ENCODE measurements around the gene ABCG1. TPM values are rescaled to one million over a fixed set of nuclear protein-coding genes. Genes with fewer than 3 reads are reported as not detected.

Gene ABCG1
- total RNA-seq, 1 donor from 2014 or later, result 10.2 TPM

- H3K4me1 Mint-ChIP-seq (ENCODE audit: low read depth), result peaks cover 6% of the 10 kb centered on the region
- no peak for DNase-seq (ENCODE audit: low spot score)
- no peak overlapping the region for H3K27ac Mint-ChIP-seq
- peaks cover 9% of the 10 kb centered on the region for H3K27me3 Mint-ChIP-seq (ENCODE audit: insufficient read depth)
- intact Hi-C loops (cut with micrococcal nuclease), result no loop called here
- no peaks in the 10 kb centered on the region for H3K36me3 Mint-ChIP-seq (ENCODE audit: low read depth)
- no peak overlapping the region for H3K4me3 Mint-ChIP-seq
- no peaks in the 10 kb centered on the region for H3K9me3 Mint-ChIP-seq
These were observed 93.7 kb downstream of the ABCG1 start for GRCh38 chr21:42312626-42313104.

GRCh38 chr21:42313501-42313969 lies 94.6 kb downstream of the ABCG1 start:
- Mint-ChIP-seq H3K27ac (no peak overlapping the region), H3K4me1 (ENCODE audit: low read depth) (peaks cover 6% of the 10 kb centered on the region), H3K9me3 (no peaks in the 10 kb centered on the region), H3K36me3 (ENCODE audit: low read depth) (no peaks in the 10 kb centered on the region), H3K4me3 (no peak overlapping the region), H3K27me3 (ENCODE audit: insufficient read depth) (peaks cover 6% of the 10 kb centered on the region)
- DNase-seq (ENCODE audit: low spot score), result no peak
- intact Hi-C loops (cut with micrococcal nuclease), result no loop called here

GRCh38 chr21:42314616-42315295 lies 95.8 kb downstream of the ABCG1 start:
- no peak overlapping the region for H3K27ac Mint-ChIP-seq
- H3K27me3 Mint-ChIP-seq (ENCODE audit: insufficient read depth), result peaks cover 2% of the 10 kb centered on the region
- no peaks in the 10 kb centered on the region for H3K36me3 Mint-ChIP-seq (ENCODE audit: low read depth)
- intact Hi-C loops (cut with micrococcal nuclease), result no loop called here
- H3K4me3 Mint-ChIP-seq, result no peak overlapping the region
- H3K4me1 Mint-ChIP-seq (ENCODE audit: low read depth), result no peaks in the 10 kb centered on the region
- no peak for DNase-seq (ENCODE audit: low spot score)
- H3K9me3 Mint-ChIP-seq, result no peaks in the 10 kb centered on the region

GRCh38 chr21:42315296-42315891 lies 96.5 kb downstream of the ABCG1 start, which contains the start of gene TFF3:
TSS of gene TFF3 (minus strand) at chr21:42315409. CDS start at chr21:42315374, 35 bp downstream.
- Mint-ChIP-seq H3K27me3 (ENCODE audit: insufficient read depth) (no peaks in the 10 kb centered on the region), H3K36me3 (ENCODE audit: low read depth) (no peaks in the 10 kb centered on the region), H3K9me3 (no peaks in the 10 kb centered on the region), H3K4me3 (no peak within 1 kb of the TSS), H3K27ac (no peak within 1 kb of the TSS), H3K4me1 (ENCODE audit: low read depth) (no peaks in the 10 kb centered on the region)
- DNase-seq (ENCODE audit: low spot score), result no peak
- intact Hi-C loops (cut with micrococcal nuclease), result no loop called here

- no peaks in the 10 kb centered on the region for H3K36me3 Mint-ChIP-seq (ENCODE audit: low read depth)
- no peak overlapping the region for H3K4me3 Mint-ChIP-seq
- H3K4me1 Mint-ChIP-seq (ENCODE audit: low read depth), result no peaks in the 10 kb centered on the region
- H3K9me3 Mint-ChIP-seq, result no peaks in the 10 kb centered on the region
- no peak overlapping the region for H3K27ac Mint-ChIP-seq
- DNase-seq (ENCODE audit: low spot score), result no peak
- intact Hi-C loops (cut with micrococcal nuclease), result no loop called here
- H3K27me3 Mint-ChIP-seq (ENCODE audit: insufficient read depth), result no peaks in the 10 kb centered on the region
These were observed 98.0 kb downstream of the ABCG1 start for GRCh38 chr21:42316891-42317290.

GRCh38 chr21:42317341-42317741 lies 98.4 kb downstream of the ABCG1 start:
- intact Hi-C loops (cut with micrococcal nuclease), result no loop called here
- no peak for DNase-seq (ENCODE audit: low spot score)
- H3K27me3 Mint-ChIP-seq (ENCODE audit: insufficient read depth), result no peaks in the 10 kb centered on the region
- no peaks in the 10 kb centered on the region for H3K4me1 Mint-ChIP-seq (ENCODE audit: low read depth)
- no peak overlapping the region for H3K27ac Mint-ChIP-seq
- H3K36me3 Mint-ChIP-seq (ENCODE audit: low read depth), result no peaks in the 10 kb centered on the region
- no peak overlapping the region for H3K4me3 Mint-ChIP-seq
- no peaks in the 10 kb centered on the region for H3K9me3 Mint-ChIP-seq

GRCh38 chr21:42317826-42318746 lies 99.1 kb downstream of the ABCG1 start:
- intact Hi-C loops (cut with micrococcal nuclease), result no loop called here
- Mint-ChIP-seq H3K36me3 (ENCODE audit: low read depth) (no peaks in the 10 kb centered on the region), H3K27me3 (ENCODE audit: insufficient read depth) (peaks cover 3% of the 10 kb centered on the region), H3K4me3 (no peak overlapping the region), H3K4me1 (ENCODE audit: low read depth) (no peaks in the 10 kb centered on the region), H3K27ac (no peak overlapping the region), H3K9me3 (no peaks in the 10 kb centered on the region)
- DNase-seq (ENCODE audit: low spot score), result no peak

GRCh38 chr21:42319376-42319775 lies 100.4 kb downstream of the ABCG1 start:
- intact Hi-C loops (cut with micrococcal nuclease), result no loop called here

GRCh38 chr21:42319851-42320572 lies 101.1 kb downstream of the ABCG1 start:
- Mint-ChIP-seq H3K9me3 (no peaks in the 10 kb centered on the region), H3K27me3 (ENCODE audit: insufficient read depth) (peaks cover 15% of the 10 kb centered on the region), H3K27ac (no peak overlapping the region), H3K4me3 (no peak overlapping the region), H3K4me1 (ENCODE audit: low read depth) (no peaks in the 10 kb centered on the region), H3K36me3 (ENCODE audit: low read depth) (no peaks in the 10 kb centered on the region)
- DNase-seq (ENCODE audit: low spot score), result no peak
- intact Hi-C loops (cut with micrococcal nuclease), result no loop called here

More at GRCh38 chr21:42319376-42319775, 100.4 kb downstream of the ABCG1 start:
- Mint-ChIP-seq H3K27ac (no peak overlapping the region), H3K9me3 (no peaks in the 10 kb centered on the region), H3K27me3 (ENCODE audit: insufficient read depth) (peaks cover 10% of the 10 kb centered on the region), H3K36me3 (ENCODE audit: low read depth) (no peaks in the 10 kb centered on the region), H3K4me3 (no peak overlapping the region), H3K4me1 (ENCODE audit: low read depth) (no peaks in the 10 kb centered on the region)
- no peak for DNase-seq (ENCODE audit: low spot score)

GRCh38 chr21:42320791-42321190 lies 101.9 kb downstream of the ABCG1 start:
- intact Hi-C loops (cut with micrococcal nuclease), result no loop called here
- Mint-ChIP-seq H3K9me3 (no peaks in the 10 kb centered on the region), H3K4me3 (no peak overlapping the region), H3K36me3 (ENCODE audit: low read depth) (no peaks in the 10 kb centered on the region), H3K27me3 (ENCODE audit: insufficient read depth) (peaks cover 21% of the 10 kb centered on the region), H3K4me1 (ENCODE audit: low read depth) (no peaks in the 10 kb centered on the region), H3K27ac (no peak overlapping the region)
- no peak for DNase-seq (ENCODE audit: low spot score)

GRCh38 chr21:42321231-42321630 lies 102.3 kb downstream of the ABCG1 start:
- DNase-seq (ENCODE audit: low spot score), result no peak
- intact Hi-C loops (cut with micrococcal nuclease), result no loop called here
- no peaks in the 10 kb centered on the region for H3K9me3 Mint-ChIP-seq
- H3K27me3 Mint-ChIP-seq (ENCODE audit: insufficient read depth), result peaks cover 23% of the 10 kb centered on the region
- no peak overlapping the region for H3K4me3 Mint-ChIP-seq
- no peaks in the 10 kb centered on the region for H3K4me1 Mint-ChIP-seq (ENCODE audit: low read depth)
- H3K36me3 Mint-ChIP-seq (ENCODE audit: low read depth), result no peaks in the 10 kb centered on the region
- H3K27ac Mint-ChIP-seq, result no peak overlapping the region

GRCh38 chr21:42321845-42322244 lies 102.9 kb downstream of the ABCG1 start:
- intact Hi-C loops (cut with micrococcal nuclease), result no loop called here
- Mint-ChIP-seq H3K27me3 (ENCODE audit: insufficient read depth) (peaks cover 26% of the 10 kb centered on the region), H3K9me3 (no peaks in the 10 kb centered on the region), H3K27ac (no peak overlapping the region), H3K36me3 (ENCODE audit: low read depth) (no peaks in the 10 kb centered on the region), H3K4me3 (no peak overlapping the region), H3K4me1 (ENCODE audit: low read depth) (no peaks in the 10 kb centered on the region)
- no peak for DNase-seq (ENCODE audit: low spot score)
